Mucosa of descending colon (tissue), 3 donors: Measurements from ENCODE around the gene RRAGD. TPM values are rescaled to one million over a fixed set of nuclear protein-coding genes. Genes with fewer than 3 reads are reported as not detected.
A peak's percentile ranks its signal among the peaks of the same experiment; 100 is the strongest.

Experiments used
- ATAC-seq: fragments of 200-7000 bp; cut with Tn5 transposase; one replicate; pipeline ENCODE4 v1.9.1; 2020; ENCODE audit warnings: mild to moderate bottlenecking, moderate library complexity
- DNase-seq, 3 donors: peaks; one replicate each; pipeline ENCODE4 v3.0.0-alpha.2; 2020
- H3K36me3 ChIP-seq: fragments of 200-600 bp; one replicate; pipeline ENCODE4 v1.8.0; 2021; ENCODE audit warnings: low read depth, mild to moderate bottlenecking
- H3K4me1 ChIP-seq: fragments of 200-600 bp; one replicate; pipeline ENCODE4 v1.8.0; 2021; ENCODE audit warnings: low read depth, mild to moderate bottlenecking
- H3K4me3 ChIP-seq: fragments of 200-600 bp; one replicate; pipeline ENCODE4 v1.8.0; 2021; ENCODE audit warnings: mild to moderate bottlenecking
- H3K9me3 ChIP-seq: fragments of 200-600 bp; one replicate; pipeline ENCODE4 v1.8.0; 2021; ENCODE audit warnings: mild to moderate bottlenecking
- CTCF ChIP-seq: fragments of 200-600 bp; IDR thresholded peaks from one replicate; pipeline ENCODE4 v1.8.0; 2022; ENCODE audit warnings: antibody characterized with exemption, mild to moderate bottlenecking
- intact Hi-C, 2 donors: fragments of 100-400 bp; cut with DNase I in 1 of 2; cut with micrococcal nuclease in 1 of 2; formaldehyde crosslinking; loops; one replicate each; pipeline versions ENCODE4 v1.11.0 to v1.11.1; 2022; cut with DNase I, micrococcal nuclease
- total RNA-seq, 3 donors: library from RNA; stranded (reverse); fragmentation: NEBNext Ultra II Directional in 2 of 3; extraction: Animal tissue kit (Norgen Biotek cat#: 25700) in 2 of 3; gene quantifications; one replicate each; pipeline versions ENCODE4 v1.2.1 to v1.2.4, GENCODE V29; 2021 to 2023
- donor health status: DM: no; HTN: no; CAD: no; lungs with moderate emphysema.
- donor health status: DM: no; HTN: no; CAD: no.
- donor health status: DM: no; HTN: yes; CAD: no.

The RRAGD gene
- total RNA-seq, 3 donors from 2014 or later = 3.2 to 17.6 (median 4.0) TPM

GRCh38 chr6:89375427-89376267 is 36.4 kb downstream of the RRAGD start:
- Histone ChIP-seq H3K4me1 (peaks cover 7% of the 10 kb centered on the region), H3K4me3 (no peak overlapping the region), H3K36me3 (no peaks in the 10 kb centered on the region), H3K9me3 (no peaks in the 10 kb centered on the region)
- TF ChIP-seq CTCF = no peak
- peak; percentile 97 for ATAC-seq
- intact Hi-C loops = no loop called here
- DNase-seq = peak; percentile 74 to 85 (median 77)

- H3K4me3 ChIP-seq = no peak overlapping the region
- no peak for TF ChIP-seq CTCF
- ATAC-seq = no peak
- no peak for DNase-seq
- H3K36me3 ChIP-seq = no peaks in the 10 kb centered on the region
- no peaks in the 10 kb centered on the region for H3K9me3 ChIP-seq
- H3K4me1 ChIP-seq = peaks cover 7% of the 10 kb centered on the region
- intact Hi-C loops = no loop called here
These were observed 39.6 kb downstream of the RRAGD start for GRCh38 chr6:89372506-89372901.

GRCh38 chr6:89371849-89372505 is 40.1 kb downstream of the RRAGD start:
- no peak overlapping the region for H3K4me3 ChIP-seq
- H3K4me1 ChIP-seq = peaks cover 7% of the 10 kb centered on the region
- intact Hi-C loops = no loop called here
- ATAC-seq (peak; percentile 86), DNase-seq (peak; percentile 78 to 88 (median 83))
- peak; percentile 91 for TF ChIP-seq CTCF
- H3K9me3 ChIP-seq = no peaks in the 10 kb centered on the region
- H3K36me3 ChIP-seq = no peaks in the 10 kb centered on the region

GRCh38 chr6:89368999-89369398 is 43.1 kb downstream of the RRAGD start:
- peak; percentile 76 for ATAC-seq
- Histone ChIP-seq H3K9me3 (no peaks in the 10 kb centered on the region), H3K4me1 (no peaks in the 10 kb centered on the region), H3K36me3 (no peaks in the 10 kb centered on the region), H3K4me3 (no peak overlapping the region)
- peak in 2 of 3 donors; percentile 39 to 64 for DNase-seq
- intact Hi-C loops = no loop called here
- peak; percentile 13 for TF ChIP-seq CTCF

GRCh38 chr6:89368107-89368506 is 44.0 kb downstream of the RRAGD start:
- intact Hi-C loops = no loop called here
- H3K4me1 ChIP-seq = no peaks in the 10 kb centered on the region
- H3K9me3 ChIP-seq = no peaks in the 10 kb centered on the region
- DNase-seq = peak in 2 of 3 donors; percentile 57 to 91
- no peak overlapping the region for H3K4me3 ChIP-seq
- TF ChIP-seq CTCF = peak; percentile 64
- no peaks in the 10 kb centered on the region for H3K36me3 ChIP-seq
- peak; percentile 77 for ATAC-seq
